Gastroesophageal sphincter (tissue), 4 donors: Measurements from ENCODE around the gene KIDINS220. TPM values are rescaled to one million over a fixed set of nuclear protein-coding genes. Genes with fewer than 3 reads are reported as not detected.
A peak's percentile ranks its signal among the peaks of the same experiment; 100 is the strongest.

ENCODE experiments used
- ATAC-seq: fragments of 150-250 bp; one replicate; pipeline ENCODE4 v1.9.1; 2016; ENCODE audit warnings: mild to moderate bottlenecking, moderate library complexity
- H3K27ac ChIP-seq, 4 donors: fragments of 200-600 bp; sonication (generic) in 3 of 4; 1 replicate in 3 of 4; 2 replicates in 1 of 4; pipeline ENCODE4 v1.5.1; 2016 to 2019
- H3K27me3 ChIP-seq: fragments of 200-600 bp; sonication (generic); one replicate; pipeline ENCODE4 v1.5.1; 2019
- H3K36me3 ChIP-seq, 2 donors: fragments of 200-600 bp; sonication (generic); one replicate each; pipeline ENCODE4 v1.5.1; 2019; ENCODE audit warnings: control low read depth in 1 of 2
- H3K4me1 ChIP-seq, 3 donors: fragments of 200-600 bp; sonication (generic); 1 replicate in 2 of 3; 2 replicates in 1 of 3; pipeline ENCODE4 v1.5.1; 2016 to 2019; ENCODE audit warnings: control low read depth in 2 of 3
- H3K4me3 ChIP-seq, 2 donors: fragments of 200-600 bp; sonication (generic); one replicate each; pipeline ENCODE4 v1.5.1; 2019; ENCODE audit warnings: mild to moderate bottlenecking in 1 of 2, moderate library complexity in 1 of 2
- H3K9me3 ChIP-seq, 3 donors: fragments of 200-600 bp; sonication (generic); one replicate each; pipeline ENCODE4 v1.5.1; 2017 to 2019; ENCODE audit warnings: control low read depth in 2 of 3
- CTCF ChIP-seq, 4 experiments: fragments of 200-600 bp in 2 of 4; fragments of 450-650 bp in 2 of 4; sonication (generic) in 1 of 4; IDR thresholded peaks; one replicate each; pipeline ENCODE4 v1.5.1; 2017 to 2019; ENCODE audit warnings: antibody characterized with exemption in 4 of 4, mild to moderate bottlenecking in 2 of 4, moderate library complexity in 2 of 4
- EP300 ChIP-seq: sonication (generic); formaldehyde crosslinking; IDR thresholded peaks from one replicate; pipeline ENCODE4 v1.6.1; 2017; ENCODE audit warnings: antibody characterized with exemption, mild to moderate bottlenecking
- POLR2A ChIP-seq, 2 donors: fragments of 450-650 bp; IDR thresholded peaks; one replicate each; pipeline ENCODE4 v1.6.1; 2017; ENCODE audit warnings: antibody characterized with exemption in 2 of 2, mild to moderate bottlenecking in 2 of 2, moderate library complexity in 1 of 2
- POLR2AphosphoS5 ChIP-seq: sonication (generic); formaldehyde crosslinking; IDR thresholded peaks from one replicate; pipeline ENCODE4 v1.6.1; 2017; ENCODE audit warnings: antibody characterized with exemption
- WGBS, 2 donors: methylation state at CpG; one replicate each; pipeline ENCODE4 v1.1.5; 2018; ENCODE audit warnings: low coverage in 1 of 2; 5-methylcytosine and 5-hydroxymethylcytosine counted together
- total RNA-seq, 4 donors: library from RNA; depleted of rRNA; stranded (reverse); fragments of >200 nt; gene quantifications; one replicate each; pipeline ENCODE4 v1.1.0, GENCODE V29; 2016

KIDINS220 gene
- total RNA-seq, 4 donors from 2014 or later: 73.3 to 122 (median 88.9) TPM

- no peaks in the 10 kb centered on the region for H3K27me3 ChIP-seq
- WGBS, 2 donors: 58 to 60% methylated on average over 1 of the region's 1 CpG
- peaks cover 0 to 28% of the 10 kb centered on the region in 2 donors for H3K36me3 ChIP-seq
- no peak for ATAC-seq
- H3K4me3 ChIP-seq: no peak overlapping the region
- H3K27ac ChIP-seq: no peak overlapping the region
- TF ChIP-seq POLR2AphosphoS5 (no peak), CTCF (IDR thresholded peaks at IDR 0.05) (peak; percentile 33 to 57 (median 56)), EP300 (no peak)
- H3K4me1 ChIP-seq: peaks cover 0 to 18% (median 0%) of the 10 kb centered on the region in 3 donors
- H3K9me3 ChIP-seq: peaks cover 0 to 1% (median 0%) of the 10 kb centered on the region in 3 donors
Measured at GRCh38 chr2:8761529-8762164, 75.8 kb downstream of the KIDINS220 start.

GRCh38 chr2:8756716-8757115 lies 80.7 kb downstream of the KIDINS220 start:
- Histone ChIP-seq H3K27ac (no peak overlapping the region), H3K4me3 (no peak overlapping the region), H3K27me3 (no peaks in the 10 kb centered on the region), H3K9me3 (peaks cover 0 to 6% (median 0%) of the 10 kb centered on the region in 3 donors), H3K4me1 (peaks cover 3 to 32% (median 3%) of the 10 kb centered on the region in 3 donors), H3K36me3 (peaks cover 3 to 17% of the 10 kb centered on the region in 2 donors)
- TF ChIP-seq EP300 (no peak), POLR2A (IDR thresholded peaks at IDR 0.05) (no peak), POLR2AphosphoS5 (no peak), CTCF (IDR thresholded peaks at IDR 0.05) (no peak)
- 85 to 90% methylated on average over 5 of the region's 5 CpGs for WGBS, 2 donors
- no peak for ATAC-seq

- no peak overlapping the region for H3K4me3 ChIP-seq
- no peaks in the 10 kb centered on the region for H3K27me3 ChIP-seq
- no peak for TF ChIP-seq POLR2A (IDR thresholded peaks at IDR 0.05)
- TF ChIP-seq EP300: no peak
- no peak for TF ChIP-seq CTCF (IDR thresholded peaks at IDR 0.05)
- TF ChIP-seq POLR2AphosphoS5: no peak
- H3K4me1 ChIP-seq: peaks cover 3 to 32% (median 3%) of the 10 kb centered on the region in 3 donors
- no peak for ATAC-seq
- H3K27ac ChIP-seq: no peak overlapping the region
- H3K36me3 ChIP-seq: peaks cover 3 to 17% of the 10 kb centered on the region in 2 donors
- H3K9me3 ChIP-seq: peaks cover 0 to 6% (median 0%) of the 10 kb centered on the region in 3 donors
Measured at GRCh38 chr2:8756230-8756629, 81.2 kb downstream of the KIDINS220 start.

GRCh38 chr2:8754106-8754776 lies 83.2 kb downstream of the KIDINS220 start:
- no peaks in the 10 kb centered on the region for H3K27me3 ChIP-seq
- TF ChIP-seq POLR2A (IDR thresholded peaks at IDR 0.05): no peak
- TF ChIP-seq POLR2AphosphoS5: no peak
- TF ChIP-seq EP300: no peak
- no peak for TF ChIP-seq CTCF (IDR thresholded peaks at IDR 0.05)
- peaks cover 3 to 31% of the 10 kb centered on the region in 2 donors for H3K36me3 ChIP-seq
- H3K4me1 ChIP-seq: peaks cover 3 to 25% (median 3%) of the 10 kb centered on the region in 3 donors
- H3K4me3 ChIP-seq: no peak overlapping the region
- peaks cover 0 to 6% (median 0%) of the 10 kb centered on the region in 3 donors for H3K9me3 ChIP-seq
- peak overlapping the region in 2 of 4 donors; percentile 1 to 4 for H3K27ac ChIP-seq
- ATAC-seq: no peak

GRCh38 chr2:8753609-8754008 lies 83.8 kb downstream of the KIDINS220 start:
- ATAC-seq: no peak
- Histone ChIP-seq H3K27me3 (no peaks in the 10 kb centered on the region), H3K4me3 (no peak overlapping the region), H3K9me3 (peaks cover 0 to 6% (median 0%) of the 10 kb centered on the region in 3 donors), H3K4me1 (peaks cover 3 to 20% (median 3%) of the 10 kb centered on the region in 3 donors), H3K27ac (peak overlapping the region in 1 of 4 donors; percentile 1), H3K36me3 (peaks cover 3 to 34% of the 10 kb centered on the region in 2 donors)
- WGBS, 2 donors: 58% methylated on average over 3 of the region's 3 CpGs
- TF ChIP-seq POLR2A (IDR thresholded peaks at IDR 0.05) (no peak), POLR2AphosphoS5 (no peak), EP300 (no peak), CTCF (IDR thresholded peaks at IDR 0.05) (no peak)
